B cell (primary cell): ENCODE data around the gene HLCS. TPM values are rescaled to one million over a fixed set of nuclear protein-coding genes. Genes with fewer than 3 reads are reported as not detected.

Source experiments
- ATAC-seq: fragments of 200-7000 bp; cut with Tn5 transposase; one replicate; pipeline ENCODE4 v1.10.0; 2021; ENCODE audit warnings: low read depth, mild to moderate bottlenecking, moderate number of reproducible peaks, moderate library complexity
- CTCF ChIA-PET: fragments of 350-600 bp; sonication (Branson Sonifier 250); formaldehyde crosslinking; loops from one replicate; lab custom pipeline; 2021; ENCODE audit warnings: antibody characterized with exemption, inconsistent platforms; lab: Charles Lee
- POLR2A ChIA-PET: fragments of 350-600 bp; sonication (Branson Sonifier 250); formaldehyde crosslinking; loops from one replicate; lab custom pipeline; 2021; ENCODE audit warnings: antibody characterized with exemption; lab: Charles Lee
- DNase-seq: peaks from one replicate; pipeline ENCODE4 v3.0.0; 2013
- H2AFZ ChIP-seq: 2 replicates; pipeline ENCODE4 v1.6.1; 2012; ENCODE audit warnings: mild to moderate bottlenecking, low read depth, low read length; ENCODE audit not compliant: insufficient read depth, poor library complexity, severe bottlenecking
- H3K27ac ChIP-seq, 2 donors: 1 replicate in 1 of 2; 2 replicates in 1 of 2; pipeline ENCODE4 v1.5.1; 2012 to 2013; ENCODE audit warnings: low read length in 2 of 2, mild to moderate bottlenecking in 2 of 2, moderate library complexity in 1 of 2
- H3K27me3 ChIP-seq, 4 experiments: fragments of 200-600 bp in 1 of 4; sonication (generic) in 1 of 4; replicated peaks in 1 of 4; 1 replicate in 2 of 4; 2 replicates in 2 of 4; pipeline versions ENCODE4 v1.6.1 to v1.7.0; 2013 to 2016; ENCODE audit warnings: low read length in 3 of 4, mild to moderate bottlenecking in 2 of 4, mixed read lengths in 1 of 4, moderate library complexity in 1 of 4; ENCODE audit not compliant: insufficient read depth in 4 of 4, control insufficient read depth in 3 of 4; ENCODE audit errors: control extremely low read depth in 1 of 4
- H3K36me3 ChIP-seq, 2 experiments: replicated peaks in 1 of 2; 1 replicate in 1 of 2; 2 replicates in 1 of 2; pipeline versions ENCODE4 v1.6.1 to v1.7.1; 2013; ENCODE audit warnings: low read length in 1 of 2; ENCODE audit not compliant: insufficient read depth in 2 of 2, control insufficient read depth in 1 of 2; ENCODE audit errors: control extremely low read depth in 1 of 2, extremely low read depth in 1 of 2
- H3K4me1 ChIP-seq, 2 donors: fragments of 200-600 bp in 1 of 2; sonication (generic) in 1 of 2; 1 replicate in 1 of 2; 2 replicates in 1 of 2; pipeline versions ENCODE4 v1.5.1 to v1.6.1; 2013 to 2017; ENCODE audit warnings: low read length in 2 of 2; ENCODE audit not compliant: control insufficient read depth in 2 of 2, insufficient read depth in 2 of 2
- H3K4me2 ChIP-seq: replicated peaks from 2 replicates; pipeline ENCODE3; 2012; ENCODE audit warnings: mild to moderate bottlenecking, low read depth, low read length; ENCODE audit not compliant: poor library complexity, severe bottlenecking
- H3K4me3 ChIP-seq, 5 experiments: fragments of 200-600 bp in 1 of 5; sonication (generic) in 1 of 5; 1 replicate in 3 of 5; 2 replicates in 2 of 5; pipeline versions ENCODE4 v1.5.1 to v1.7.0; 2011 to 2016; ENCODE audit warnings: low read length in 4 of 5, mild to moderate bottlenecking in 4 of 5, low read depth in 2 of 5, control low read depth in 1 of 5, moderate library complexity in 1 of 5; ENCODE audit not compliant: insufficient read depth in 1 of 5; ENCODE audit errors: control extremely low read depth in 1 of 5, extremely low read depth in 1 of 5
- H3K79me2 ChIP-seq: fragments of 200-600 bp; sonication (generic); one replicate; pipeline ENCODE4 v1.6.0; 2016; ENCODE audit warnings: low read length; ENCODE audit not compliant: control insufficient read depth, insufficient read depth
- H3K9ac ChIP-seq: fragments of 200-600 bp; sonication (generic); 2 replicates; pipeline ENCODE4 v1.6.1; 2017; ENCODE audit warnings: mild to moderate bottlenecking, low read length, moderate library complexity
- H3K9me3 ChIP-seq, 3 donors: one replicate each; pipeline versions ENCODE4 v1.6.1 to v1.7.1; 2013; ENCODE audit warnings: low read length in 2 of 3; ENCODE audit not compliant: control insufficient read depth in 2 of 3, insufficient read depth in 1 of 3; ENCODE audit errors: control extremely low read depth in 1 of 3
- H4K20me1 ChIP-seq: 2 replicates; pipeline ENCODE4 v1.6.0; 2012; ENCODE audit warnings: mild to moderate bottlenecking, low read length; ENCODE audit not compliant: insufficient read depth, control insufficient read depth, poor library complexity, severe bottlenecking
- H3K27ac Mint-ChIP-seq: one replicate; pipeline ENCODE4 v1.8.0; 2021; ENCODE audit warnings: mixed read lengths
- H3K27me3 Mint-ChIP-seq: one replicate; pipeline ENCODE4 v1.8.0; 2021; ENCODE audit warnings: mixed read lengths
- H3K4me1 Mint-ChIP-seq: one replicate; pipeline ENCODE4 v1.8.0; 2021; ENCODE audit warnings: mixed read lengths
- H3K4me3 Mint-ChIP-seq: one replicate; pipeline ENCODE4 v1.8.0; 2021; ENCODE audit warnings: mixed read lengths
- H3K9me3 Mint-ChIP-seq: one replicate; pipeline ENCODE4 v1.8.0; 2022; ENCODE audit warnings: mixed read lengths; ENCODE audit not compliant: insufficient read depth
- CTCF ChIP-seq: fragments of 200-600 bp; IDR thresholded peaks from one replicate; pipeline ENCODE4 v1.8.0; 2022; ENCODE audit warnings: antibody characterized with exemption, mild to moderate bottlenecking
- EZH2 ChIP-seq: IDR thresholded peaks from 2 replicates; pipeline ENCODE4 v1.6.1; 2012; ENCODE audit warnings: borderline replicate concordance, low read depth, mild to moderate bottlenecking, moderate library complexity, low read length; ENCODE audit not compliant: insufficient read depth, poor library complexity, severe bottlenecking
- WGBS: methylation state at CpG from one replicate; pipeline ENCODE4 v1.1.5; 2013; ENCODE audit warnings: missing lambda C conversion rate; ENCODE audit not compliant: insufficient coverage; 5-methylcytosine and 5-hydroxymethylcytosine counted together
- intact Hi-C: fragments of 100-400 bp; cut with micrococcal nuclease; formaldehyde crosslinking; loops from one replicate; pipeline ENCODE4 v1.10.0; 2022
- polyA plus RNA-seq: library from polyadenylated mRNA; depleted of rRNA; stranded (reverse); fragments of >200 nt; gene quantifications from 2 replicates; pipeline ENCODE4 v1.2.3, GENCODE V29; 2012
- total RNA-seq, 2 donors: library from RNA; stranded (reverse); fragments of 120-200 nt in 1 of 2; gene quantifications; 1 replicate in 1 of 2; 2 replicates in 1 of 2; pipeline versions ENCODE4 v1.2.3 to v1.2.4, GENCODE V29; 2013 to 2022

The HLCS gene
- total and polyA plus RNA-seq, 2 donors (not counting 1 experiment from before 2014, with no cell fraction given) = 4.4 to 14.7 TPM

- 97% methylated on average over 19 of the region's 21 CpGs for WGBS
- ATAC-seq (no peak), DNase-seq (no peak)
- H3K27ac ChIP-seq = no peak overlapping the region
- H3K9me3 Mint-ChIP-seq = peaks cover 4% of the 10 kb centered on the region
- POLR2A ChIA-PET = no interaction called here
- peaks cover 0 to 10% (median 9%) of the 10 kb centered on the region in 3 donors for H3K9me3 ChIP-seq
- no peaks in the 10 kb centered on the region for H4K20me1 ChIP-seq
- H2AFZ ChIP-seq = no peak overlapping the region
- H3K4me3 ChIP-seq = no peak overlapping the region
- H3K27ac Mint-ChIP-seq = no peak overlapping the region
- no peak overlapping the region for H3K4me3 Mint-ChIP-seq
- H3K27me3 ChIP-seq = no peaks in the 10 kb centered on the region
- no peaks in the 10 kb centered on the region for H3K79me2 ChIP-seq
- TF ChIP-seq EZH2 (no peak), CTCF (no peak)
- no peak overlapping the region for H3K4me2 ChIP-seq
- no peaks in the 10 kb centered on the region for H3K36me3 ChIP-seq
- intact Hi-C loops = no loop called here
- CTCF ChIA-PET = no interaction called here
- H3K27me3 Mint-ChIP-seq = no peaks in the 10 kb centered on the region
- H3K4me1 Mint-ChIP-seq = no peaks in the 10 kb centered on the region
- H3K4me1 ChIP-seq = no peaks in the 10 kb centered on the region
- no peak overlapping the region for H3K9ac ChIP-seq
Measured at GRCh38 chr21:36791695-36792470, 174.6 kb downstream of the HLCS start.

- Histone ChIP-seq H3K36me3 (no peaks in the 10 kb centered on the region), H3K4me1 (no peaks in the 10 kb centered on the region), H3K27me3 (no peaks in the 10 kb centered on the region), H3K4me2 (no peak overlapping the region), H3K4me3 (no peak overlapping the region), H4K20me1 (no peaks in the 10 kb centered on the region), H3K27ac (no peak overlapping the region), H3K9ac (no peak overlapping the region), H2AFZ (no peak overlapping the region), H3K79me2 (no peaks in the 10 kb centered on the region), H3K9me3 (peaks cover 0 to 4% (median 3%) of the 10 kb centered on the region in 3 donors)
- Mint-ChIP-seq H3K4me1 (no peaks in the 10 kb centered on the region), H3K9me3 (peaks cover 2% of the 10 kb centered on the region), H3K27ac (no peak overlapping the region), H3K27me3 (no peaks in the 10 kb centered on the region), H3K4me3 (no peak overlapping the region)
- TF ChIP-seq EZH2 (no peak), CTCF (no peak)
- POLR2A ChIA-PET = no interaction called here
- CTCF ChIA-PET = no interaction called here
- ATAC-seq (no peak), DNase-seq (no peak)
- intact Hi-C loops = no loop called here
- WGBS = 89% methylated on average over 4 of the region's 10 CpGs
Measured at GRCh38 chr21:36791180-36791579, 175.3 kb downstream of the HLCS start.
